CD4-positive, alpha-beta memory T cell (primary cell): Measurements from ENCODE around the gene SLC8A1. TPM values are rescaled to one million over a fixed set of nuclear protein-coding genes. Genes with fewer than 3 reads are reported as not detected.

Source experiments
- CTCF ChIA-PET: fragments of 350-600 bp; sonication (Branson Sonifier 250); formaldehyde crosslinking; loops from one replicate; lab custom pipeline; 2021; ENCODE audit warnings: inconsistent platforms; ENCODE audit not compliant: partially characterized antibody; lab: Charles Lee
- POLR2A ChIA-PET: fragments of 350-600 bp; sonication (Branson Sonifier 250); formaldehyde crosslinking; loops from one replicate; lab custom pipeline; 2021; ENCODE audit not compliant: partially characterized antibody; lab: Charles Lee
- DNase-seq, 5 donors: peaks; one replicate each; pipeline versions ENCODE4 v3.0.0 to v3.0.0-alpha.2; 2020 to 2022; ENCODE audit warnings: mixed read lengths in 1 of 5
- H3K27ac ChIP-seq: one replicate; pipeline ENCODE4 v1.7.0; 2013; ENCODE audit warnings: low read depth, low read length
- H3K27me3 ChIP-seq: 2 replicates; pipeline ENCODE4 v1.7.0; 2013; ENCODE audit warnings: mild to moderate bottlenecking, low read length, moderate library complexity; ENCODE audit not compliant: insufficient read depth
- H3K36me3 ChIP-seq: 2 replicates; pipeline ENCODE4 v1.7.0; 2013; ENCODE audit warnings: mild to moderate bottlenecking, low read length, moderate library complexity; ENCODE audit not compliant: insufficient read depth
- H3K4me1 ChIP-seq: 2 replicates; pipeline ENCODE4 v1.7.0; 2013; ENCODE audit warnings: mild to moderate bottlenecking, low read length, moderate library complexity; ENCODE audit not compliant: insufficient read depth
- H3K4me3 ChIP-seq, 2 donors: one replicate each; pipeline ENCODE4 v1.7.0; 2013; ENCODE audit warnings: low read length in 2 of 2, mild to moderate bottlenecking in 1 of 2
- H3K9me3 ChIP-seq, 2 donors: one replicate each; pipeline ENCODE4 v1.7.0; 2013; ENCODE audit warnings: low read length in 2 of 2, control low read depth in 1 of 2; ENCODE audit not compliant: control insufficient read depth in 1 of 2
- H3K27ac Mint-ChIP-seq, 7 donors: one replicate each; pipeline ENCODE4 v1.8.0; 2020 to 2021; ENCODE audit warnings: mixed read lengths in 7 of 7, mild to moderate bottlenecking in 6 of 7, inconsistent platforms in 3 of 7, moderate library complexity in 3 of 7
- H3K27me3 Mint-ChIP-seq, 2 donors: one replicate each; pipeline ENCODE4 v1.8.0; 2020 to 2021; ENCODE audit warnings: mixed read lengths in 2 of 2
- H3K36me3 Mint-ChIP-seq, 2 donors: one replicate each; pipeline ENCODE4 v1.8.0; 2020 to 2021; ENCODE audit warnings: mixed read lengths in 2 of 2, inconsistent platforms in 1 of 2, mild to moderate bottlenecking in 1 of 2
- H3K4me1 Mint-ChIP-seq, 4 donors: one replicate each; pipeline ENCODE4 v1.8.0; 2020 to 2021; ENCODE audit warnings: mixed read lengths in 4 of 4, mild to moderate bottlenecking in 1 of 4
- H3K4me3 Mint-ChIP-seq, 8 donors: one replicate each; pipeline ENCODE4 v1.8.0; 2020 to 2021; ENCODE audit warnings: mixed read lengths in 8 of 8, mild to moderate bottlenecking in 7 of 8, moderate library complexity in 6 of 8, inconsistent platforms in 3 of 8
- H3K9me3 Mint-ChIP-seq, 8 donors: one replicate each; pipeline ENCODE4 v1.8.0; 2020 to 2021; ENCODE audit warnings: mixed read lengths in 8 of 8, mild to moderate bottlenecking in 5 of 8, inconsistent platforms in 3 of 8, moderate library complexity in 1 of 8
- intact Hi-C: fragments of 100-400 bp; cut with micrococcal nuclease; formaldehyde crosslinking; loops from one replicate; pipeline ENCODE4 v1.15.1; 2023
- polyA plus RNA-seq, 2 donors: library from polyadenylated mRNA; unstranded; fragments of 300-500 nt; fragmentation: Illumina TruSeq; gene quantifications; one replicate each; pipeline ENCODE4 v1.2.3, GENCODE V29; 2021
- total RNA-seq, 2 experiments: library from RNA; stranded (reverse); gene quantifications; one replicate each; pipeline ENCODE4 v1.2.3, GENCODE V29; 2021

Gene SLC8A1
- total and polyA plus RNA-seq, 4 experiments from 2014 or later, result 0.36 to 0.79 TPM; not detected in 2

GRCh38 chr2:40225670-40226210, 226.2 kb downstream of the SLC8A1 start:
- Histone ChIP-seq H3K36me3 (no peaks in the 10 kb centered on the region), H3K27ac (no peak overlapping the region), H3K4me1 (no peaks in the 10 kb centered on the region), H3K9me3 (no peaks in the 10 kb centered on the region), H3K27me3 (no peaks in the 10 kb centered on the region), H3K4me3 (no peak overlapping the region)
- Mint-ChIP-seq H3K4me1 (no peaks in the 10 kb centered on the region), H3K36me3 (no peaks in the 10 kb centered on the region), H3K27me3 (no peaks in the 10 kb centered on the region), H3K27ac (no peak overlapping the region), H3K4me3 (no peak overlapping the region), H3K9me3 (peaks cover 0 to 10% (median 3%) of the 10 kb centered on the region in 8 donors)
- intact Hi-C loops, result no loop called here
- ChIA-PET CTCF (no interaction called here), POLR2A (no interaction called here)
- no peak for DNase-seq

- intact Hi-C loops, result no loop called here
- H3K4me1 ChIP-seq, result no peaks in the 10 kb centered on the region
- H3K4me3 Mint-ChIP-seq, result no peak overlapping the region
Measured at GRCh38 chr2:40224318-40224717, 227.6 kb downstream of the SLC8A1 start.

GRCh38 chr2:40220177-40220925, 231.5 kb downstream of the SLC8A1 start:
- Mint-ChIP-seq H3K4me3 (no peak overlapping the region), H3K9me3 (peaks cover 0 to 15% (median 7%) of the 10 kb centered on the region in 8 donors), H3K4me1 (no peaks in the 10 kb centered on the region), H3K27ac (no peak overlapping the region), H3K36me3 (no peaks in the 10 kb centered on the region), H3K27me3 (no peaks in the 10 kb centered on the region)
- H3K4me1 ChIP-seq, result no peaks in the 10 kb centered on the region
- no peaks in the 10 kb centered on the region for H3K36me3 ChIP-seq
- H3K9me3 ChIP-seq, result no peaks in the 10 kb centered on the region
- no peaks in the 10 kb centered on the region for H3K27me3 ChIP-seq
- ChIA-PET POLR2A (no interaction called here), CTCF (no interaction called here)
- no peak overlapping the region for H3K4me3 ChIP-seq
- H3K27ac ChIP-seq, result no peak overlapping the region
- DNase-seq, result no peak
- intact Hi-C loops, result no loop called here

More at GRCh38 chr2:40224318-40224717, 227.6 kb downstream of the SLC8A1 start:
- Histone ChIP-seq H3K27me3 (no peaks in the 10 kb centered on the region), H3K36me3 (no peaks in the 10 kb centered on the region), H3K27ac (no peak overlapping the region), H3K9me3 (no peaks in the 10 kb centered on the region), H3K4me3 (no peak overlapping the region)
- Mint-ChIP-seq H3K4me1 (no peaks in the 10 kb centered on the region), H3K9me3 (peaks cover 2 to 10% (median 6%) of the 10 kb centered on the region in 8 donors), H3K27ac (no peak overlapping the region), H3K36me3 (no peaks in the 10 kb centered on the region), H3K27me3 (no peaks in the 10 kb centered on the region)
- ChIA-PET CTCF (interaction anchor here (1.0 kb wide), 1 partner anchor 9 kb away, joined by 4 read pairs; no protein-coding TSS in a partner anchor), POLR2A (no interaction called here)
- DNase-seq, result no peak

GRCh38 chr2:40219141-40219540, 232.7 kb downstream of the SLC8A1 start:
- Histone ChIP-seq H3K9me3 (no peaks in the 10 kb centered on the region), H3K4me1 (no peaks in the 10 kb centered on the region), H3K27me3 (no peaks in the 10 kb centered on the region), H3K27ac (no peak overlapping the region), H3K36me3 (no peaks in the 10 kb centered on the region), H3K4me3 (no peak overlapping the region)
- Mint-ChIP-seq H3K36me3 (no peaks in the 10 kb centered on the region), H3K27me3 (no peaks in the 10 kb centered on the region), H3K9me3 (peaks cover 0 to 15% (median 7%) of the 10 kb centered on the region in 8 donors), H3K4me3 (no peak overlapping the region), H3K27ac (no peak overlapping the region), H3K4me1 (no peaks in the 10 kb centered on the region)
- no peak for DNase-seq
- CTCF ChIA-PET, result no interaction called here
- intact Hi-C loops, result no loop called here
- POLR2A ChIA-PET, result no interaction called here

GRCh38 chr2:40218679-40219078, 233.2 kb downstream of the SLC8A1 start:
- no peaks in the 10 kb centered on the region for H3K27me3 ChIP-seq

GRCh38 chr2:40213619-40214018, 238.3 kb downstream of the SLC8A1 start:
- Histone ChIP-seq H3K9me3 (no peaks in the 10 kb centered on the region), H3K4me3 (no peak overlapping the region), H3K27me3 (no peaks in the 10 kb centered on the region), H3K27ac (no peak overlapping the region), H3K36me3 (no peaks in the 10 kb centered on the region), H3K4me1 (no peaks in the 10 kb centered on the region)
- no peaks in the 10 kb centered on the region for H3K4me1 Mint-ChIP-seq
- CTCF ChIA-PET, result no interaction called here
- H3K9me3 Mint-ChIP-seq, result peaks cover 0 to 6% (median 3%) of the 10 kb centered on the region in 8 donors
- no peaks in the 10 kb centered on the region for H3K27me3 Mint-ChIP-seq
- POLR2A ChIA-PET, result no interaction called here
- no peak for DNase-seq
- no peaks in the 10 kb centered on the region for H3K36me3 Mint-ChIP-seq
- H3K27ac Mint-ChIP-seq, result no peak overlapping the region
- intact Hi-C loops, result no loop called here
- no peak overlapping the region for H3K4me3 Mint-ChIP-seq

More at GRCh38 chr2:40218679-40219078, 233.2 kb downstream of the SLC8A1 start:
- Histone ChIP-seq H3K4me1 (no peaks in the 10 kb centered on the region), H3K9me3 (no peaks in the 10 kb centered on the region), H3K4me3 (no peak overlapping the region), H3K36me3 (no peaks in the 10 kb centered on the region), H3K27ac (no peak overlapping the region)
- no peaks in the 10 kb centered on the region for H3K36me3 Mint-ChIP-seq
- POLR2A ChIA-PET, result no interaction called here
- H3K4me1 Mint-ChIP-seq, result no peaks in the 10 kb centered on the region
- intact Hi-C loops, result no loop called here
- no peaks in the 10 kb centered on the region for H3K27me3 Mint-ChIP-seq
- DNase-seq, result no peak
- no peak overlapping the region for H3K4me3 Mint-ChIP-seq
- peaks cover 0 to 15% (median 7%) of the 10 kb centered on the region in 8 donors for H3K9me3 Mint-ChIP-seq
- no peak overlapping the region for H3K27ac Mint-ChIP-seq
- CTCF ChIA-PET, result no interaction called here

- Mint-ChIP-seq H3K4me1 (no peaks in the 10 kb centered on the region), H3K36me3 (no peaks in the 10 kb centered on the region), H3K27me3 (no peaks in the 10 kb centered on the region), H3K27ac (no peak overlapping the region), H3K9me3 (peaks cover 0 to 5% (median 3%) of the 10 kb centered on the region in 8 donors), H3K4me3 (no peak overlapping the region)
- ChIA-PET CTCF (no interaction called here), POLR2A (no interaction called here)
- Histone ChIP-seq H3K27me3 (no peaks in the 10 kb centered on the region), H3K27ac (no peak overlapping the region), H3K36me3 (no peaks in the 10 kb centered on the region), H3K4me1 (no peaks in the 10 kb centered on the region), H3K4me3 (no peak overlapping the region), H3K9me3 (no peaks in the 10 kb centered on the region)
- DNase-seq, result no peak
- intact Hi-C loops, result no loop called here
Measured at GRCh38 chr2:40213071-40213470, 238.8 kb downstream of the SLC8A1 start.
